K562 (cell line): ENCODE measurements around the gene SLC25A5. TPM values are rescaled to one million over a fixed set of nuclear protein-coding genes. Genes with fewer than 3 reads are reported as not detected.

ENCODE experiments used
- ATF1 ChIP-seq, 2 experiments: fragments of 450-650 bp in 1 of 2; IDR thresholded peaks; 2 replicates each; pipeline ENCODE4 v1.6.1; 2016; ENCODE audit warnings: missing compliant biosample characterization in 1 of 2, missing genetic modification characterization in 1 of 2
- BHLHE40 ChIP-seq: IDR thresholded peaks from 2 replicates; pipeline ENCODE4 v1.6.1; 2011; ENCODE audit warnings: low read length, improper control_type of control experiment
- CEBPB ChIP-seq: fragments of 450-650 bp; IDR thresholded peaks from 2 replicates; pipeline ENCODE4 v1.6.1; 2016; ENCODE audit warnings: missing genetic modification characterization, missing compliant biosample characterization
- CXXC5 ChIP-seq: fragments of 250-450 bp; sonication (Bioruptor Pico); IDR thresholded peaks from 2 replicates; pipeline ENCODE4 v1.8.0; 2022; ENCODE audit warnings: inconsistent platforms, mild to moderate bottlenecking, moderate library complexity
- HSF4 ChIP-seq: fragments of 250-450 bp; sonication (Bioruptor Pico); IDR thresholded peaks from 2 replicates; pipeline ENCODE4 v2.1.2; 2022; ENCODE audit warnings: mild to moderate bottlenecking, moderate library complexity, borderline replicate concordance
- MEIS2 ChIP-seq: fragments of 450-650 bp; IDR thresholded peaks from 2 replicates; pipeline ENCODE4 v1.6.1; 2014; ENCODE audit warnings: mild to moderate bottlenecking; ENCODE audit not compliant: partially characterized antibody
- MTA1 ChIP-seq: fragments of 450-650 bp; IDR thresholded peaks from 2 replicates; pipeline ENCODE4 v1.6.1; 2017; ENCODE audit warnings: borderline replicate concordance
- SOX6 ChIP-seq: fragments of 450-650 bp; IDR thresholded peaks from 2 replicates; pipeline ENCODE4 v1.6.1; 2014; ENCODE audit warnings: mild to moderate bottlenecking
- ZNF140 ChIP-seq: fragments of 250-450 bp; sonication (Bioruptor Pico); IDR thresholded peaks from 2 replicates; pipeline ENCODE4 v1.8.0; 2021; ENCODE audit warnings: moderate library complexity, mild to moderate bottlenecking, inconsistent platforms
- ZNF561 ChIP-seq: fragments of 450-650 bp; formaldehyde crosslinking; conservative IDR thresholded peaks from 2 replicates; pipeline ENCODE4 v1.4.0; 2020; ENCODE audit warnings: mild to moderate bottlenecking, moderate library complexity
- polyA plus RNA-seq, 8 experiments: library from polyadenylated mRNA; depleted of rRNA in 4 of 8; stranded (reverse) in 5 of 8; unstranded in 3 of 8; fragments of >200 nt; fragmentation: Nextera tagmentation in 2 of 8; fragmentation: Illumina TruSeq in 1 of 8; extraction: Ambion mirVana in 2 of 8; extraction: Trizol in 1 of 8; gene quantifications; 2 replicates each; pipeline versions ENCODE4 v1.2.1 to v1.2.3, GENCODE V29; 2011 to 2014; ENCODE audit warnings: inconsistent platforms in 1 of 8, missing spikeins in 1 of 8
- total RNA-seq, 7 experiments: library from RNA; depleted of rRNA in 6 of 7; stranded (reverse); fragments of >200 nt in 6 of 7; fragmentation: Illumina TruSeq in 2 of 7; extraction: Trizol in 2 of 7; gene quantifications; 2 replicates each; pipeline versions ENCODE4 v1.2.1 to v1.2.3, GENCODE V29; 2011 to 2021; ENCODE audit warnings: low replicate concordance in 1 of 7
- TF ChIP-seq, protein P1 (sequence below), 2 experiments: fragments of 150-350 bp in 1 of 2; IDR thresholded peaks; 2 replicates each; pipeline ENCODE4 v1.6.1; 2012 to 2016; ENCODE audit warnings: low read depth in 2 of 2, low read length in 2 of 2, mild to moderate bottlenecking in 1 of 2, moderate library complexity in 1 of 2

SLC25A5 gene
- total and polyA plus RNA-seq, 9 of the 15 experiments (the other 6 are each of a cell fraction or from before 2014, with no cell fraction given) = 470 to 5,247 (median 596) TPM

DNA sequence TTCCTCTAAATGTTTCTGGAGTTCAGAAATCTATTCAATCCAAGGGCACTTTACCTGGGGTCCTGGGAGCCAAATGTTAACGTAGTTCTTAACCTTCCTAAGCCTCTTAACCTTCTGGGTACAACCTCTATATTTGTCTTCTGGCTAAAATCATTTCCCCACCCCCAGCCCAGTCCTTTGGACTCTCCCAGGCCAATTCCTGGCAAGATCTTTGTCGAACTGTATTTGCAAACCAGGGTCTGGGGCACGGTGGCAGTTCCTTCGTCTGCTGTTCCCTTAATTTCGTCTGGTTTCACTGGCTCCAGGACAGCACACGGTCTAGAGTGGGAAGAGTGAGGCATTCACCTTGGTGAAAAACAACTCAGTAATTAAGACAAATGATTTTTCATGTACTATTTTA lies 811 bp upstream of the SLC25A5 start (continued):
- TF ChIP-seq, protein P1, sequence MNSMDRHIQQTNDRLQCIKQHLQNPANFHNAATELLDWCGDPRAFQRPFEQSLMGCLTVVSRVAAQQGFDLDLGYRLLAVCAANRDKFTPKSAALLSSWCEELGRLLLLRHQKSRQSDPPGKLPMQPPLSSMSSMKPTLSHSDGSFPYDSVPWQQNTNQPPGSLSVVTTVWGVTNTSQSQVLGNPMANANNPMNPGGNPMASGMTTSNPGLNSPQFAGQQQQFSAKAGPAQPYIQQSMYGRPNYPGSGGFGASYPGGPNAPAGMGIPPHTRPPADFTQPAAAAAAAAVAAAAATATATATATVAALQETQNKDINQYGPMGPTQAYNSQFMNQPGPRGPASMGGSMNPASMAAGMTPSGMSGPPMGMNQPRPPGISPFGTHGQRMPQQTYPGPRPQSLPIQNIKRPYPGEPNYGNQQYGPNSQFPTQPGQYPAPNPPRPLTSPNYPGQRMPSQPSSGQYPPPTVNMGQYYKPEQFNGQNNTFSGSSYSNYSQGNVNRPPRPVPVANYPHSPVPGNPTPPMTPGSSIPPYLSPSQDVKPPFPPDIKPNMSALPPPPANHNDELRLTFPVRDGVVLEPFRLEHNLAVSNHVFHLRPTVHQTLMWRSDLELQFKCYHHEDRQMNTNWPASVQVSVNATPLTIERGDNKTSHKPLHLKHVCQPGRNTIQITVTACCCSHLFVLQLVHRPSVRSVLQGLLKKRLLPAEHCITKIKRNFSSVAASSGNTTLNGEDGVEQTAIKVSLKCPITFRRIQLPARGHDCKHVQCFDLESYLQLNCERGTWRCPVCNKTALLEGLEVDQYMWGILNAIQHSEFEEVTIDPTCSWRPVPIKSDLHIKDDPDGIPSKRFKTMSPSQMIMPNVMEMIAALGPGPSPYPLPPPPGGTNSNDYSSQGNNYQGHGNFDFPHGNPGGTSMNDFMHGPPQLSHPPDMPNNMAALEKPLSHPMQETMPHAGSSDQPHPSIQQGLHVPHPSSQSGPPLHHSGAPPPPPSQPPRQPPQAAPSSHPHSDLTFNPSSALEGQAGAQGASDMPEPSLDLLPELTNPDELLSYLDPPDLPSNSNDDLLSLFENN (IDR thresholded peaks at IDR 0.05; ENCODE audit: low read depth in 2 of 2, low read length in 2 of 2) = no peak
- TF ChIP-seq BHLHE40 (no peak), CXXC5 (CRISPR knock-in tag) (no peak), ATF1 (CRISPR knock-in tag; IDR thresholded peaks at IDR 0.05) (no peak), ATF1 (tag; IDR thresholded peaks at IDR 0.05) (no peak), HSF4 (CRISPR knock-in tag) (no peak), CEBPB (no peak), ZNF561 (CRISPR knock-in tag) (no peak), MEIS2 (no peak), SOX6 (no peak), MTA1 (no peak), ZNF140 (no peak)
